ENCODE measurements around the gene RNASE4.
"Not testable (repeated sequence)": the region's sequence is repeated elsewhere in the genome, so short reads cannot be mapped to it uniquely, and the experiment has no call there.

The RNASE4 gene

GRCh38 chr14:20700965-20701364 is 16.6 kb downstream of the RNASE4 start:
- not testable (repeated sequence) for DNase-seq

- DNase-seq: no peak
Observed at GRCh38 chr14:20706657-20707355, 22.4 kb downstream of the RNASE4 start.

DNA sequence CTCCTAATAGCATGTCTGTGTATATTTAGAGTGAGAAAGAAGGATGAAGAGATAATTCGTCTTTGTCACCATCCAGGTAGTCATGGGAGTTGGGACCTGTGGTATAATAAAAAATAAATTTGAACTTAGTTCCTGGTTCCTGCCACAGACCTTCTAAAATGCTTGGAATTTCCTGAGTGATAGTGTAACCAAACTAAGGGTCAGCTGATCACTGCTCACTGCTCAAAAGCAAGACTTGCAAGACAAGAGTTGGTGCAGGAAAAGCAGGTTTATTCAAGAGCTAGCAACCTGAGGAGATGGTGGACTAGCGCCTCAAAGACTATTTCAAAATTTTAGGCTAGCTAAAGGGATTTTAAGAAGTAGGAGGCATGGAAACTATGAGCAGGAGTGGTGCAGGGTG is 23.3 kb downstream of the RNASE4 start:
- no peak for DNase-seq

- DNase-seq: no peak
Observed at GRCh38 chr14:20711261-20711660, 26.9 kb downstream of the RNASE4 start.

DNA sequence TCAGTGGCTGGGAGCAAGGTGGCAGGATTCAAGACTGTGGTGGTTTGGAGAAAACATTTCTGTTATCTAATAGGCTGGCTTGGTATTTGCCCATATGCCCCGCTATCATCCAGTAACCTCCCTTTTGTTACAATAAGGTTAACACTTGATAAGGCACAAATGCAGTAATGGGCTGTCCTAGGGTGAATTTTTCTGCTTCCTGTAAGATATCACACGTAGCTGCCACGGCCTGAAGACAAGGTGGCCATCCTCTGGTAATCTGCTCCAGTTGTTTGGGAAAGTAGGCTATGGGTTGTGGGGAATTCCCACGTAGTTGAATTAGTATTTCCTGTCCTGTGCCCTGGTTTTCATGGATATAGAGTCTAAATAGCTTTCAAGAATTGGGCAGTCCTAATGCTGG is 27.3 kb downstream of the RNASE4 start:
- DNase-seq: no peak

- no peak for DNase-seq
Observed at GRCh38 chr14:20712904-20713303, 28.5 kb downstream of the RNASE4 start.

GRCh38 chr14:20714593-20715250 is 30.4 kb downstream of the RNASE4 start:
- no peak for DNase-seq

GRCh38 chr14:20719777-20720176 is 35.4 kb downstream of the RNASE4 start:
- DNase-seq: no peak

- DNase-seq: no peak
Observed at GRCh38 chr14:20720741-20721140, 36.4 kb downstream of the RNASE4 start.

GRCh38 chr14:20722016-20722415 is 37.7 kb downstream of the RNASE4 start:
- DNase-seq: no peak

- DNase-seq: no peak
Observed at GRCh38 chr14:20723488-20723887, 39.1 kb downstream of the RNASE4 start.

GRCh38 chr14:20726121-20726520 is 41.8 kb downstream of the RNASE4 start:
- not testable (repeated sequence) for DNase-seq

DNA sequence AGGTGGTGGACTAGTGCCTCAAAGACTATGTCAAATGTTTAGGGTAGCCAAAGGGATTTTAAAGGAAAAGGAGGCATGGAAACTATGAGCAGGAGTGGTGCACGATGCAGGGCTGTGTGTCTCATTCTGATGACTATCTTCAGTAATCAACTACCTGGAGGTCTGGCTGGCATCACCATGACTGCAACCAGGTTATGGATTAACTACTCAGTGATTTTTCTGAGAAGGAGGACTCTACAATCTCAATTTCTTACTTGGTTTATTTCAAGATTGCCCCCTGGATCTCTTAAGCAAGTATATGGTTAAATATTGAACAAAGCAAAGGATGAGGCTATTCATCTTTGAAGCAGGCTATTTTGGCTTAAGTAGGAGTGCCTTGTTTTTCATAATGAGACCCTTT is 42.2 kb downstream of the RNASE4 start:
- no peak for DNase-seq

GRCh38 chr14:20730891-20731290 is 46.5 kb downstream of the RNASE4 start:
- no peak for DNase-seq

- no peak for DNase-seq
Observed at GRCh38 chr14:20732477-20732876, 48.1 kb downstream of the RNASE4 start.

- DNase-seq: no peak
Observed at GRCh38 chr14:20732979-20733635, 48.7 kb downstream of the RNASE4 start.

- no peak for DNase-seq
Observed at GRCh38 chr14:20733684-20734429, 49.5 kb downstream of the RNASE4 start.

GRCh38 chr14:20734430-20734806 is 50.1 kb downstream of the RNASE4 start:
- DNase-seq: no peak

- not testable (repeated sequence) for DNase-seq
Observed at GRCh38 chr14:20738292-20738691, 53.9 kb downstream of the RNASE4 start.

GRCh38 chr14:20742132-20742531 is 57.8 kb downstream of the RNASE4 start:
- no peak for DNase-seq

DNA sequence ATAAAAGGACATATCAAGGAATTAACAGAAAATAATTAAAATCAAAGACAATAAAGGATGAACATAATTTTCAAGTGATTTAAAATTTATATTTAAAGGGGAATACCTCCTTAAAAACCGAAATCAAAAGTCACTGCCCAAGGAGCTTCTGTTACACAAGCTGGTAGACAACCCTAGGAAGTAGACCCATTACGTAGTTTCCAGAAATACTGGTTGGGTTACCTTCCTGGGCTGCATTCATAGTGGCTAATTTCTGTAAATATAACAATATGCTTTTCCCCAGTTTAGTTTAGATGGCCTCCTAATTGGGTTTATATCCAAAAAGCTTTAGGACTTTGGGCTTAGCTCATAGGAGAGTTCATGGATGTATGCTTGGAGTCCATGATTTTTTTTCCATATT is 59.2 kb downstream of the RNASE4 start:
- DNase-seq: no peak

GRCh38 chr14:20745571-20746358 is 61.4 kb downstream of the RNASE4 start, which contains the start of gene EDDM3A:
EDDM3A (plus strand) TSS chr14:20745887; CDS start chr14:20747581, 1,694 bp downstream.
- no peak for DNase-seq

- no peak for DNase-seq
Observed at GRCh38 chr14:20746566-20746965, 62.2 kb downstream of the RNASE4 start.

Data from NCI-H226 (cell line).